Mucosa of descending colon (tissue), 3 donors: ENCODE measurements around the gene KDM2B. TPM values are rescaled to one million over a fixed set of nuclear protein-coding genes. Genes with fewer than 3 reads are reported as not detected.

ENCODE experiments used
- ATAC-seq: fragments of 200-7000 bp; cut with Tn5 transposase; one replicate; pipeline ENCODE4 v1.9.1; 2020; ENCODE audit warnings: mild to moderate bottlenecking, moderate library complexity
- DNase-seq, 3 donors: peaks; one replicate each; pipeline ENCODE4 v3.0.0-alpha.2; 2020
- H3K36me3 ChIP-seq: fragments of 200-600 bp; one replicate; pipeline ENCODE4 v1.8.0; 2021; ENCODE audit warnings: low read depth, mild to moderate bottlenecking
- H3K4me1 ChIP-seq: fragments of 200-600 bp; one replicate; pipeline ENCODE4 v1.8.0; 2021; ENCODE audit warnings: low read depth, mild to moderate bottlenecking
- H3K4me3 ChIP-seq: fragments of 200-600 bp; one replicate; pipeline ENCODE4 v1.8.0; 2021; ENCODE audit warnings: mild to moderate bottlenecking
- H3K9me3 ChIP-seq: fragments of 200-600 bp; one replicate; pipeline ENCODE4 v1.8.0; 2021; ENCODE audit warnings: mild to moderate bottlenecking
- intact Hi-C, 2 donors: fragments of 100-400 bp; cut with DNase I in 1 of 2; cut with micrococcal nuclease in 1 of 2; formaldehyde crosslinking; loops; one replicate each; pipeline versions ENCODE4 v1.11.0 to v1.11.1; 2022; cut with DNase I, micrococcal nuclease
- total RNA-seq, 3 donors: library from RNA; stranded (reverse); fragmentation: NEBNext Ultra II Directional in 2 of 3; extraction: Animal tissue kit (Norgen Biotek cat#: 25700) in 2 of 3; gene quantifications; one replicate each; pipeline versions ENCODE4 v1.2.1 to v1.2.4, GENCODE V29; 2021 to 2023
- TF ChIP-seq, protein P1 (sequence below): fragments of 200-600 bp; IDR thresholded peaks from one replicate; pipeline ENCODE4 v1.8.0; 2022; ENCODE audit warnings: antibody characterized with exemption, mild to moderate bottlenecking
- donor health status: DM: no; HTN: no; CAD: no; lungs with moderate emphysema.
- donor health status: DM: no; HTN: no; CAD: no.
- donor health status: DM: no; HTN: yes; CAD: no.

KDM2B gene
- total RNA-seq, 3 donors from 2014 or later, result 17.9 to 24.5 (median 18.3) TPM

- DNase-seq (peak; percentile 91 to 95 (median 94)), ATAC-seq (peak; percentile 95)
- Histone ChIP-seq H3K4me3 (peak overlapping the region; percentile 50), H3K36me3 (no peaks in the 10 kb centered on the region), H3K4me1 (peaks cover 11% of the 10 kb centered on the region), H3K9me3 (no peaks in the 10 kb centered on the region)
- intact Hi-C loops, result no loop called here
- TF ChIP-seq, protein P1, sequence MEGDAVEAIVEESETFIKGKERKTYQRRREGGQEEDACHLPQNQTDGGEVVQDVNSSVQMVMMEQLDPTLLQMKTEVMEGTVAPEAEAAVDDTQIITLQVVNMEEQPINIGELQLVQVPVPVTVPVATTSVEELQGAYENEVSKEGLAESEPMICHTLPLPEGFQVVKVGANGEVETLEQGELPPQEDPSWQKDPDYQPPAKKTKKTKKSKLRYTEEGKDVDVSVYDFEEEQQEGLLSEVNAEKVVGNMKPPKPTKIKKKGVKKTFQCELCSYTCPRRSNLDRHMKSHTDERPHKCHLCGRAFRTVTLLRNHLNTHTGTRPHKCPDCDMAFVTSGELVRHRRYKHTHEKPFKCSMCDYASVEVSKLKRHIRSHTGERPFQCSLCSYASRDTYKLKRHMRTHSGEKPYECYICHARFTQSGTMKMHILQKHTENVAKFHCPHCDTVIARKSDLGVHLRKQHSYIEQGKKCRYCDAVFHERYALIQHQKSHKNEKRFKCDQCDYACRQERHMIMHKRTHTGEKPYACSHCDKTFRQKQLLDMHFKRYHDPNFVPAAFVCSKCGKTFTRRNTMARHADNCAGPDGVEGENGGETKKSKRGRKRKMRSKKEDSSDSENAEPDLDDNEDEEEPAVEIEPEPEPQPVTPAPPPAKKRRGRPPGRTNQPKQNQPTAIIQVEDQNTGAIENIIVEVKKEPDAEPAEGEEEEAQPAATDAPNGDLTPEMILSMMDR, result no peak
Measured at GRCh38 chr12:121466794-121467637, 113.8 kb downstream of the KDM2B start.

DNA sequence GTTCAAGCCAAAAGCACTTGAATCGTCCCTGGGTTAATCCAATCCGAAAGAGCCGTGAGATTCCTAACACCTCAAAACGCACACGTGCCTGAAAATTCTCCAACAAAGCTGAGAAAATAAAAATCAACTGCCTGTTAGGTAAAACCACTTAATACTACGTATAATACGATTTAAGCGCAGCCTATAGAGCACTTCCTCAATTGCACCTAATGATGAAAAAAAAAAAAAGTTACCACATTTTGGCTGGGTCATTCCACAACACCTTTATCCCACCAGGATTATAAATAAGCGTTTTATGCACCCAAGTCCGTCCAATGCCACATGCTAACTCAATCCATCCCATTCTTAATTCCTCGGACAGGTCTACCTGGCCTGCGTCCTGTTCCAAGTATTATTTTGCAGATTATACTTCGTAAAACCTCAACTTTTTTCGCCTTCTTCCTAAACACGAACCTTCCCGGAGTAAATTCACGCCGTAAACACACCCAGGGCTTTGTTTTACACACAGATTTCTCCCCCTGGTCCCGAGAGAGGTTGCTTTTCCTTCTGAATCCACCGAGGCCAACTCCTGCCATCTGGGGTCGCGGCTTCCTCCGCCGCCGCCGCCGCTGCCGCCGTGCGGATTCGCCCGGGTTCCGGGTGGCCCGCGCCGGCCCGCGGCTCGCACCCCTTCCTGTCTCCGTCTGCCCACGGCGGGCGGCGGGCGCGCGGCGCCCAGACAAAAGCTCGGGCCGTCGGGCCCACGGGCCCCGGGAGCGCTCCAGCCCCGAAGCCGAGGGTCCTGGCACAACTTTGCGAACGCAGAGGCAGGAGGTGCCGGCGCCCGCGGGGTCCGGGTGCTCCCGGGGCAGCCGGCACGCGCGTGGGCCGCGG is 114.7 kb downstream of the KDM2B start:
- H3K4me3 ChIP-seq, result peak overlapping the region; percentile 50
- peaks cover 11% of the 10 kb centered on the region for H3K4me1 ChIP-seq
- no peaks in the 10 kb centered on the region for H3K36me3 ChIP-seq
- H3K9me3 ChIP-seq, result no peaks in the 10 kb centered on the region
- DNase-seq (peak; percentile 34 to 67 (median 63)), ATAC-seq (peak; percentile 8)
- intact Hi-C loops, result no loop called here
- TF ChIP-seq, protein P1, result no peak

GRCh38 chr12:121464331-121464730 is 116.5 kb downstream of the KDM2B start:
- no peak for ATAC-seq
- intact Hi-C loops, result no loop called here
- H3K9me3 ChIP-seq, result no peaks in the 10 kb centered on the region
- H3K4me3 ChIP-seq, result no peak overlapping the region
- TF ChIP-seq, protein P1, result no peak
- no peaks in the 10 kb centered on the region for H3K36me3 ChIP-seq
- peak in 1 of 3 donors; percentile 41 for DNase-seq
- peaks cover 11% of the 10 kb centered on the region for H3K4me1 ChIP-seq

GRCh38 chr12:121461048-121461447 is 119.8 kb downstream of the KDM2B start:
- intact Hi-C loops, result no loop called here

DNA sequence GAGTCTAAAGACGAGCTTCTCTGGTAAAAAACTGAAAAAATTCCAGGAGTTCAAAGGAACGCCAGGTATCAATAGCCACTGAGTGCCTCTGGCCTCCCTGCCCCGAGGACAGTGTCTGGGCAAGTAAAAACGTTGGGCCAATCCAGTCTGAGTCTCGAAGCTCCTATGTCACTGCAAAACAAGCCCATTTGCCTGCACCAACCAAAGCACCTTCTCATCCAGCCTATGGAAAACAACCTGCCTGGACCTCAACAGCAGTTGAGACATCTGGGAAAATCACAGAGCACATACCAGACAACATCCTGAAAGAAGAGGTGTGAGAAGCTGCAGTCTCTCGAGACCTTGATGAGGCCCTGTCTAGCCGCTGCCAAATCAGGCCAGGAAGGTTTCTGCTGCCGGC is 124.3 kb downstream of the KDM2B start:
- no peak for ATAC-seq
- intact Hi-C loops, result no loop called here
- H3K9me3 ChIP-seq, result no peaks in the 10 kb centered on the region

More at GRCh38 chr12:121461048-121461447, 119.8 kb downstream of the KDM2B start:
- Histone ChIP-seq H3K9me3 (no peaks in the 10 kb centered on the region), H3K36me3 (no peaks in the 10 kb centered on the region), H3K4me1 (peaks cover 10% of the 10 kb centered on the region), H3K4me3 (no peak overlapping the region)
- ATAC-seq (peak; percentile 42), DNase-seq (peak in 1 of 3 donors; percentile 29)
- TF ChIP-seq, protein P1, result no peak

More for the DNA sequence above, 124.3 kb downstream of the KDM2B start:
- Histone ChIP-seq H3K36me3 (no peaks in the 10 kb centered on the region), H3K4me1 (peaks cover 14% of the 10 kb centered on the region), H3K4me3 (no peak overlapping the region)
- TF ChIP-seq, protein P1, result no peak
- no peak for DNase-seq
